Liver (tissue), 9 donors: Measurements from ENCODE around the gene SERTAD2. TPM values are rescaled to one million over a fixed set of nuclear protein-coding genes. Genes with fewer than 3 reads are reported as not detected.

Experiments used
- DNase-seq: peaks from one replicate; pipeline ENCODE4 v3.0.0-alpha.2; 2017; ENCODE audit warnings: low spot score
- H3K27ac ChIP-seq, 2 donors: one replicate each; pipeline ENCODE4 v1.7.0; 2013; ENCODE audit warnings: inconsistent platforms in 2 of 2, low read length in 2 of 2, control low read depth in 1 of 2, low read depth in 1 of 2, mild to moderate bottlenecking in 1 of 2
- H3K27me3 ChIP-seq, 4 donors: one replicate each; pipeline versions ENCODE4 v1.6.1 to v1.7.0; 2013; ENCODE audit warnings: low read length in 3 of 4, inconsistent platforms in 1 of 4, mild to moderate bottlenecking in 1 of 4, moderate library complexity in 1 of 4; ENCODE audit not compliant: control insufficient read depth in 4 of 4, insufficient read depth in 4 of 4
- H3K36me3 ChIP-seq, 4 donors: one replicate each; pipeline versions ENCODE4 v1.6.1 to v1.7.0; 2013; ENCODE audit warnings: low read length in 3 of 4, mild to moderate bottlenecking in 3 of 4, low read depth in 1 of 4, moderate library complexity in 1 of 4; ENCODE audit not compliant: control insufficient read depth in 4 of 4, insufficient read depth in 3 of 4
- H3K4me1 ChIP-seq, 4 donors: one replicate each; pipeline versions ENCODE4 v1.6.1 to v1.7.0; 2013; ENCODE audit warnings: low read length in 3 of 4, mild to moderate bottlenecking in 3 of 4, moderate library complexity in 1 of 4; ENCODE audit not compliant: control insufficient read depth in 4 of 4, insufficient read depth in 4 of 4
- H3K4me3 ChIP-seq, 3 donors: one replicate each; pipeline versions ENCODE4 v1.6.1 to v1.7.0; 2013; ENCODE audit warnings: low read length in 3 of 3, control low read depth in 1 of 3, low read depth in 1 of 3, mild to moderate bottlenecking in 1 of 3
- H3K9ac ChIP-seq, 2 donors: one replicate each; pipeline ENCODE4 v1.7.0; 2013; ENCODE audit warnings: low read length in 2 of 2, mild to moderate bottlenecking in 2 of 2, moderate library complexity in 2 of 2, control low read depth in 1 of 2, low read depth in 1 of 2
- H3K9me3 ChIP-seq, 4 donors: one replicate each; pipeline versions ENCODE4 v1.6.1 to v1.7.0; 2013; ENCODE audit warnings: low read length in 3 of 4; ENCODE audit not compliant: control insufficient read depth in 4 of 4
- EGR1 ChIP-seq, 2 donors: IDR thresholded peaks; 2 replicates each; pipeline ENCODE4 v1.6.1; 2016 to 2018; ENCODE audit warnings: antibody characterized with exemption in 2 of 2, low read depth in 2 of 2
- FOXA1 ChIP-seq: IDR thresholded peaks from 2 replicates; pipeline ENCODE4 v1.6.1; 2016; ENCODE audit warnings: antibody characterized with exemption
- FOXA2 ChIP-seq: IDR thresholded peaks from 2 replicates; pipeline ENCODE4 v1.6.1; 2016; ENCODE audit warnings: antibody characterized with exemption
- HNF4A ChIP-seq, 2 donors: conservative IDR thresholded peaks; 2 replicates each; pipeline ENCODE4 v1.6.1; 2016; ENCODE audit warnings: antibody characterized with exemption in 2 of 2, mild to moderate bottlenecking in 2 of 2
- HNF4G ChIP-seq: IDR thresholded peaks from 2 replicates; pipeline ENCODE4 v1.6.1; 2016; ENCODE audit warnings: antibody characterized with exemption
- JUND ChIP-seq, 2 donors: IDR thresholded peaks; 2 replicates each; pipeline ENCODE4 v1.6.1; 2016; ENCODE audit warnings: antibody characterized with exemption in 2 of 2
- NR2F2 ChIP-seq: IDR thresholded peaks from 2 replicates; pipeline ENCODE4 v1.6.1; 2016; ENCODE audit warnings: antibody characterized with exemption
- RAD21 ChIP-seq, 2 donors: IDR thresholded peaks; 2 replicates each; pipeline ENCODE4 v1.6.1; 2016; ENCODE audit warnings: antibody characterized with exemption in 2 of 2, mild to moderate bottlenecking in 2 of 2
- RXRA ChIP-seq, 2 donors: IDR thresholded peaks; 2 replicates each; pipeline ENCODE4 v1.6.1; 2017 to 2018; ENCODE audit warnings: antibody characterized with exemption in 2 of 2, mild to moderate bottlenecking in 1 of 2
- SP1 ChIP-seq: IDR thresholded peaks from 2 replicates; pipeline ENCODE4 v1.6.1; 2018; ENCODE audit warnings: antibody characterized with exemption, mild to moderate bottlenecking
- TAF1 ChIP-seq: conservative IDR thresholded peaks from 2 replicates; pipeline ENCODE4 v1.6.1; 2016; ENCODE audit warnings: antibody characterized with exemption, mild to moderate bottlenecking
- YY1 ChIP-seq: IDR thresholded peaks from 2 replicates; pipeline ENCODE4 v1.6.1; 2016; ENCODE audit warnings: antibody characterized with exemption, mild to moderate bottlenecking
- WGBS: extraction: QIAGEN DNeasy Blood & Tissue Kit; methylation state at CpG from one replicate; pipeline ENCODE4 v1.1.7; 2013; 5-methylcytosine and 5-hydroxymethylcytosine counted together
- polyA plus RNA-seq, 2 donors: library from polyadenylated mRNA; stranded (reverse) in 1 of 2; unstranded in 1 of 2; fragments of 200-250 nt in 1 of 2; fragments of >200 nt in 1 of 2; fragmentation: Nextera tagmentation in 1 of 2; extraction: Ambion mirVana in 1 of 2; gene quantifications; one replicate each; pipeline versions ENCODE4 v1.2.1 to v1.2.3, GENCODE V29; 2013 to 2015
- total RNA-seq, 2 donors: library from RNA; depleted of rRNA; stranded (reverse); fragments of >200 nt; gene quantifications; one replicate each; pipeline ENCODE4 v1.2.3, GENCODE V29; 2014
- TF ChIP-seq, protein P1 (sequence below): IDR thresholded peaks from 2 replicates; pipeline ENCODE4 v1.6.1; 2016; ENCODE audit warnings: antibody characterized with exemption
- TF ChIP-seq, protein P2 (sequence below): IDR thresholded peaks from 2 replicates; pipeline ENCODE4 v1.6.1; 2016; ENCODE audit warnings: antibody characterized with exemption, mild to moderate bottlenecking
- TF ChIP-seq, protein P3 (sequence below): IDR thresholded peaks from 2 replicates; pipeline ENCODE4 v1.6.1; 2016; ENCODE audit warnings: antibody characterized with exemption
- TF ChIP-seq, protein P4 (sequence below): IDR thresholded peaks from 2 replicates; pipeline ENCODE4 v1.6.1; 2016; ENCODE audit warnings: antibody characterized with exemption
- TF ChIP-seq, protein P5 (sequence below): fragments of 150-350 bp; IDR thresholded peaks from 2 replicates; pipeline ENCODE4 v1.5.1; 2017; ENCODE audit warnings: improper control_type of control experiment, low read depth, low read length; ENCODE audit not compliant: missing input control
- donor health status: healthy.
- donor health status: healthy.
- donor health status: healthy.
- donor health status: healthy.
- donor health status: healthy.

Gene SERTAD2
- total and polyA plus RNA-seq, 4 donors, result 5.1 to 13.3 (median 6.4) TPM

DNA sequence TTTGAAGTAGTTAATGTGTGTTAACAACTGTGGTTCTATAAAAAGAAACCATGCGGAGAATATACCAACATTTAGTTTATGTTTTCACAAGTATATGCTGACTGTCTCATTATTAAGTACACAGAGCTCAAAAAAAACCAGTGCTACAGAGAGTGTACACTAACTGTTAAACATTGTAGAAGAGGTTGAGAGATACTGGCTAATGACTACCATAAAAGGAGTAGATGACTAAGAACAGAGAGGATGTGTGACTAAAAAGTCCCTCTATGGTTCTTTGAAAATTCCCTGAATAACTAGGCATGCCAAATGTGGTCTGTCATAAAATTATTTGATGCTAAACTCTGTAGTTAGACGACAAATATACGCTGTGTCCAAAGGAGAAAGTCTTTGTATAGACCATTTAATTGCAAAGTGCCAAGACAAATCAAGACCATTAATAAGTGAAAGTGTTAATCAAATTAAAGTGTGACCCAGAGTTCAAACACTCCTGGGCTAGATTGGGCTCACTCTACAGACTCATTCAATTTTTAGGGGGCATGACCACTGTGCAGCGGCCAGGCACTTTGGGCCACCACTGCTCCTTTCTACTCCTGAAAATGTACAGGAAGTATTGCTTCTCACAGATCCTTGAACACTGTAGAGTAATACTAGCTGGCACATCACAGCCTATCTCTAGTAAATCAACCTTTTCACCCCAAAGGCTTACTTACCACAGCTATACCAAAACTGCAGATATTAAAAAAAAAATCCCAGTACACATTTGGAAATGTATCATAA, 45.1 kb upstream of the SERTAD2 start:
- no peak overlapping the region for H3K9ac ChIP-seq
- H3K27me3 ChIP-seq, result no peaks in the 10 kb centered on the region
- TF ChIP-seq, protein P1, sequence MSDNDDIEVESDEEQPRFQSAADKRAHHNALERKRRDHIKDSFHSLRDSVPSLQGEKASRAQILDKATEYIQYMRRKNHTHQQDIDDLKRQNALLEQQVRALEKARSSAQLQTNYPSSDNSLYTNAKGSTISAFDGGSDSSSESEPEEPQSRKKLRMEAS, result no peak
- TF ChIP-seq FOXA1 (no peak), JUND (IDR thresholded peaks at IDR 0.05) (no peak), RXRA (IDR thresholded peaks at IDR 0.05) (no peak), NR2F2 (no peak), HNF4A (conservative IDR thresholded peaks at IDR 0.05) (no peak), TAF1 (no peak), YY1 (no peak), SP1 (no peak), HNF4G (no peak), EGR1 (IDR thresholded peaks at IDR 0.05; ENCODE audit: low read depth in 2 of 2) (no peak), RAD21 (IDR thresholded peaks at IDR 0.05) (no peak), FOXA2 (no peak)
- TF ChIP-seq, protein P2, sequence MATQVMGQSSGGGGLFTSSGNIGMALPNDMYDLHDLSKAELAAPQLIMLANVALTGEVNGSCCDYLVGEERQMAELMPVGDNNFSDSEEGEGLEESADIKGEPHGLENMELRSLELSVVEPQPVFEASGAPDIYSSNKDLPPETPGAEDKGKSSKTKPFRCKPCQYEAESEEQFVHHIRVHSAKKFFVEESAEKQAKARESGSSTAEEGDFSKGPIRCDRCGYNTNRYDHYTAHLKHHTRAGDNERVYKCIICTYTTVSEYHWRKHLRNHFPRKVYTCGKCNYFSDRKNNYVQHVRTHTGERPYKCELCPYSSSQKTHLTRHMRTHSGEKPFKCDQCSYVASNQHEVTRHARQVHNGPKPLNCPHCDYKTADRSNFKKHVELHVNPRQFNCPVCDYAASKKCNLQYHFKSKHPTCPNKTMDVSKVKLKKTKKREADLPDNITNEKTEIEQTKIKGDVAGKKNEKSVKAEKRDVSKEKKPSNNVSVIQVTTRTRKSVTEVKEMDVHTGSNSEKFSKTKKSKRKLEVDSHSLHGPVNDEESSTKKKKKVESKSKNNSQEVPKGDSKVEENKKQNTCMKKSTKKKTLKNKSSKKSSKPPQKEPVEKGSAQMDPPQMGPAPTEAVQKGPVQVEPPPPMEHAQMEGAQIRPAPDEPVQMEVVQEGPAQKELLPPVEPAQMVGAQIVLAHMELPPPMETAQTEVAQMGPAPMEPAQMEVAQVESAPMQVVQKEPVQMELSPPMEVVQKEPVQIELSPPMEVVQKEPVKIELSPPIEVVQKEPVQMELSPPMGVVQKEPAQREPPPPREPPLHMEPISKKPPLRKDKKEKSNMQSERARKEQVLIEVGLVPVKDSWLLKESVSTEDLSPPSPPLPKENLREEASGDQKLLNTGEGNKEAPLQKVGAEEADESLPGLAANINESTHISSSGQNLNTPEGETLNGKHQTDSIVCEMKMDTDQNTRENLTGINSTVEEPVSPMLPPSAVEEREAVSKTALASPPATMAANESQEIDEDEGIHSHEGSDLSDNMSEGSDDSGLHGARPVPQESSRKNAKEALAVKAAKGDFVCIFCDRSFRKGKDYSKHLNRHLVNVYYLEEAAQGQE, result no peak
- TF ChIP-seq, protein P3, sequence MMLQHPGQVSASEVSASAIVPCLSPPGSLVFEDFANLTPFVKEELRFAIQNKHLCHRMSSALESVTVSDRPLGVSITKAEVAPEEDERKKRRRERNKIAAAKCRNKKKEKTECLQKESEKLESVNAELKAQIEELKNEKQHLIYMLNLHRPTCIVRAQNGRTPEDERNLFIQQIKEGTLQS, result no peak
- TF ChIP-seq, protein P4, sequence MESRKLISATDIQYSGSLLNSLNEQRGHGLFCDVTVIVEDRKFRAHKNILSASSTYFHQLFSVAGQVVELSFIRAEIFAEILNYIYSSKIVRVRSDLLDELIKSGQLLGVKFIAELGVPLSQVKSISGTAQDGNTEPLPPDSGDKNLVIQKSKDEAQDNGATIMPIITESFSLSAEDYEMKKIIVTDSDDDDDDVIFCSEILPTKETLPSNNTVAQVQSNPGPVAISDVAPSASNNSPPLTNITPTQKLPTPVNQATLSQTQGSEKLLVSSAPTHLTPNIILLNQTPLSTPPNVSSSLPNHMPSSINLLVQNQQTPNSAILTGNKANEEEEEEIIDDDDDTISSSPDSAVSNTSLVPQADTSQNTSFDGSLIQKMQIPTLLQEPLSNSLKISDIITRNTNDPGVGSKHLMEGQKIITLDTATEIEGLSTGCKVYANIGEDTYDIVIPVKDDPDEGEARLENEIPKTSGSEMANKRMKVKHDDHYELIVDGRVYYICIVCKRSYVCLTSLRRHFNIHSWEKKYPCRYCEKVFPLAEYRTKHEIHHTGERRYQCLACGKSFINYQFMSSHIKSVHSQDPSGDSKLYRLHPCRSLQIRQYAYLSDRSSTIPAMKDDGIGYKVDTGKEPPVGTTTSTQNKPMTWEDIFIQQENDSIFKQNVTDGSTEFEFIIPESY, result no peak
- TF ChIP-seq, protein P5, sequence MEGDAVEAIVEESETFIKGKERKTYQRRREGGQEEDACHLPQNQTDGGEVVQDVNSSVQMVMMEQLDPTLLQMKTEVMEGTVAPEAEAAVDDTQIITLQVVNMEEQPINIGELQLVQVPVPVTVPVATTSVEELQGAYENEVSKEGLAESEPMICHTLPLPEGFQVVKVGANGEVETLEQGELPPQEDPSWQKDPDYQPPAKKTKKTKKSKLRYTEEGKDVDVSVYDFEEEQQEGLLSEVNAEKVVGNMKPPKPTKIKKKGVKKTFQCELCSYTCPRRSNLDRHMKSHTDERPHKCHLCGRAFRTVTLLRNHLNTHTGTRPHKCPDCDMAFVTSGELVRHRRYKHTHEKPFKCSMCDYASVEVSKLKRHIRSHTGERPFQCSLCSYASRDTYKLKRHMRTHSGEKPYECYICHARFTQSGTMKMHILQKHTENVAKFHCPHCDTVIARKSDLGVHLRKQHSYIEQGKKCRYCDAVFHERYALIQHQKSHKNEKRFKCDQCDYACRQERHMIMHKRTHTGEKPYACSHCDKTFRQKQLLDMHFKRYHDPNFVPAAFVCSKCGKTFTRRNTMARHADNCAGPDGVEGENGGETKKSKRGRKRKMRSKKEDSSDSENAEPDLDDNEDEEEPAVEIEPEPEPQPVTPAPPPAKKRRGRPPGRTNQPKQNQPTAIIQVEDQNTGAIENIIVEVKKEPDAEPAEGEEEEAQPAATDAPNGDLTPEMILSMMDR, result no peak
- H3K9me3 ChIP-seq, result no peaks in the 10 kb centered on the region
- no peak overlapping the region for H3K27ac ChIP-seq
- WGBS, result 74% methylated on average over 4 of the region's 4 CpGs
- H3K4me1 ChIP-seq, result peaks cover 5 to 15% (median 7%) of the 10 kb centered on the region in 4 donors
- H3K4me3 ChIP-seq, result no peak overlapping the region
- DNase-seq, result no peak
- no peaks in the 10 kb centered on the region for H3K36me3 ChIP-seq
